ENCODE measurements around the gene TEAD4.
A peak's percentile ranks its signal among the peaks of the same experiment; 100 is the strongest.

The TEAD4 gene

DNA sequence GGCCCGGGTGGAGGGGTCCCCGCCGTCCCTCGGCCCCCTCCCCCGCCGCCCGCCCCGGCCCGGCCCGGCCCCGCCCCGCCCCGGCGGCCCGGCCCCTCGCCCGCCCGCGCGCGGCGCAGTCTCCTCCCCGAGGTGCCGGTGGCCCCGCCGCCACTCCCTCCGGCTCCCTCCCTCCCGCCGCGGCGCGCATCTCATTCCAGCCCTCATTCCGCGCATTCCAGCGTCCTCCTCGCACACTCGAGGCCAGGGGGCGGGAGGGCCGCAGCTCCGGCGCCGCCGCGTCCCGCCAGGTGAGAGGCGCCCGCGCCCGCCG, at the start of gene TEAD4:
Gene TEAD4, plus strand, starts transcription at position 206 of the 313 bp plus-strand sequence.
- DNase-seq, result peak in 2 of 3 donors; percentile 19 to 62

DNA sequence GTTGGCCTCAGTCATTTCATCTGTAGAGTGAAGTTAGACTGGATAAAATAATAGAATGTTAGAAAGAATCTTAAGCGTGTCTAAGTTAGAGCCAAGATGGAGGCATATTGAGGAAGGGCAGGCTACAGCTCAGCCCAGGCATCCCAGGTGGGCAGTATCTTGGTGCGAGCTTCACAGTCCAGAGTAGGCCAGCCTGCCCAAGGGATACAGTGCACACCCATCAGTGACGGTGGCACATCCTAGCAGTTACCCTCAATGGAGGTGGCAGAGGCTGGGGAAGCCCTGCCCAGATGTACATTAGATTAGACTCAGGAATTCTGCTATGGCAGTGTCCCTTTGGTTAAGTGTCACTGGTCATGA, 47.0 kb upstream of the TEAD4 start:
- no peak for DNase-seq

DNA sequence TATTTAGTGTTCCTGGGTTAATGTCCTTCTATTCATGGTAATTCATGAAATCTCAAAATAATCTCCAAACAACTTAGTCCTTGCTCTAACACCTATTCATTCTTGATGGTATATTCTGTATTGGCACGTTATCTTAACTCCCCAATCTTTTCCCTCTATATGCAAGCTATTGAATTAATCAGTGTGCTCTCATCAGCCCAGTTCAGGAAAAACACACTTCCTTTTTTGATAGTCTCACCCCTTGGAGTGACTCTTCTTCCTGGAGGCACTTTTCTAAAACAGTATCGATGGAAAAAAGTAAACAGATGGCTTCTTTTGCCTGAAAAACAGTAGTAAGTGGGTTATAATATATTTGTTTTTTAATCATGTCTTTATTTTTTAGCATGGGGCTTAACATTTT, 39.9 kb upstream of the TEAD4 start:
- DNase-seq, result peak in 1 of 3 donors; percentile 4

DNA sequence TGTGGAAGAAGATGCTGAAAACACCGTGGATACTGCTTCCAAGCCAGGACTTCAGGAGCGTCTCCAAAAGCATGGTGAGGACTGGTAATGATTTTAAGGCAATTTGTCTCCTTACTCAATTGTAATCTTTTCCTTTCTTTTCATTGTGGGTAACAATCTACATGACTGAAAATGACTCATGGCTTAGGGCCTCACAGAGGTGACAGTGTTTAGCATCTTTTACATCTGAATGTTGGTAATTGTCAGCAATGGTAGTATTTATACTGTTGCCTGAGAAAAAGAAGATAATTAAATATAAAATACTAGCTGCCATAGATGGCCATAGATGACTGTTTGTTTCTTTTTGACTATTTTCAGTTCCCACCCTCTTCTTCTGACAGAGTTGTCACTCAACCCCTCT, 36.9 kb upstream of the TEAD4 start:
- DNase-seq, result no peak

DNA sequence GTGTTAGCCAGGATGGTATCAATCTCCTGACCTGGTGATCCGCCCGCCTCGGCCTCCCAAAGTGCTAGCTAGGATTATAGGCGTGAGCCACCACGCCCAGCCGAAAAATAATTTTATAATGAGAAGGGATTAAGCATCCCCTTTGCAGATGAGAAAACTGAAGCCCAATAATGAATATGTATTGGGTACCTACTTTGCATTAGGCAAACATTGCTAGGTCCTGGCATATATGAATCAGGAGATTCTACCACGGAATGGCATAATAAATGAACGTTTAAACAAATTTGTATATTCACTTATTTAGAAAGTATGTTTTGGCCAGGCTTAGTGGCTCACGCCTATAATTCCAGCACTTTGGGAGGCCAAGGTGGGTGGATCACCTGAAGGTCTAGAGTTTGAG, 36.1 kb upstream of the TEAD4 start:
- DNase-seq, result no peak

DNA sequence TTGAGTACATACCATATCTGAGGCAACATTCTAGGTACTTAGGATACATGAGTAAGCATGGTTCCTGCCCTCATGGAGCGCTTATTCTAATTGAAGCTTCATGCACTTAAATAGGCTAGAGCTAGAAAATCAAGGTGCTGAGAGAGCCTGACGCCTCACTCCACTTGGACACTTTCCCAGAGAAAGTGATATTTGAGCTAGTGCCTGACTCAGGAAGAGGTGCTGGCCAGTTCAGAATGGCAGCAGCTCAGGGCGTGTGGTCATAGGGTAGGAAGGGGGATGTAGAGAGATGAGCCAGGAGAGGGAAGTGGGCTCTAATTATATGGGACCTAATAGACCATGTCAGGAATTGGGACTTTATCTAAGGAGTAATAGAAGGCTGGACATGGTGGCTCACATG, 35.2 kb upstream of the TEAD4 start:
- no peak for DNase-seq

DNA sequence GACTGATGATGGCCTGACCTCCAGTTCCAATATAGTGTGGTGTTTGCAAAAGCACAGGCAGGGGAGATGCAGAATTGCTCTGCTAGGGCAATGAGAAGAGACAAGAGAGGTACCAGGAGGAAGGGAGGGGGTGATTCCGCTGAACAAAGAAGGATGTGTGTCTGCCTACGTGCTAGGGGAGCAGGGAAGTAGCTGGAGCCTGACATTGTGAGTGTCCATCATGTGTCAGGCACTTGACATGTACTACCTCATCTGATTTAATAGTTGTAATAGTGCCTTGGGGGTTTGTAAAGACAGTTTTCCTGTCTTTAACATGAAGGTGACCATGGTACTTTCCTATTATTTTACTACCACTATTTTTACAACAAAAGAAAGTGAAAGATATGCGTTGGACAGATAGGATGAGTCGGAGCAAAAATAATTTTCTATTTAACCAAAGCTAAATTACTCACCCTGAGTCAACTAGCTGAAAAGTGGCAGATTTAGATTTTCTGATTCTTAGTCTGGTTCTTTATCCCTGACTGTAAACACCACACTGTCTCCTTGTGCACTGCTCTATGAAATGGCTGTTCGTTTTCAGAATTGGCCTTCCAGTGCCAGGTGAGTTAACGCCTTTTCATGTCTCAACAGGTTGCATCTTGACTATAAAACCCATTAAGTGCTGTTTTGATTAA, 33.7 kb upstream of the TEAD4 start:
- DNase-seq, result peak in 2 of 3 donors; percentile 1 to 18

DNA sequence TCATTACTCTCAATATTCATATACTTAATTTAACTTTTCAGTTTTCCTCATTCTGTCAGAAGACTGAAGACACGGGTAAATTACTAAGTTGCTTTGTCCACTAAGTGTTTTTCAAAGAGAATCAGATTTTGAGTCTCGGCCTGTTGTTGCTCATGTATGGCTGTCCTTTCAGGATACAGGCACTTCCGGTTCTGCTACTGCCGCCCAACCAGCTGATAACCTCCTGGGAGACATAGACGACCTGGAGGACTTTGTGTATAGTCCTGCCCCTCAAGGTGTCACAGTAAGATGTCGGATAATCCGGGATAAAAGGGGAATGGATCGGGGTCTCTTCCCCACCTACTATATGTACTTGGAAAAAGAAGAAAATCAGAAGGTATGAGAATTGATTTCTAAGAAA, 28.3 kb upstream of the TEAD4 start:
- no peak for DNase-seq

DNA sequence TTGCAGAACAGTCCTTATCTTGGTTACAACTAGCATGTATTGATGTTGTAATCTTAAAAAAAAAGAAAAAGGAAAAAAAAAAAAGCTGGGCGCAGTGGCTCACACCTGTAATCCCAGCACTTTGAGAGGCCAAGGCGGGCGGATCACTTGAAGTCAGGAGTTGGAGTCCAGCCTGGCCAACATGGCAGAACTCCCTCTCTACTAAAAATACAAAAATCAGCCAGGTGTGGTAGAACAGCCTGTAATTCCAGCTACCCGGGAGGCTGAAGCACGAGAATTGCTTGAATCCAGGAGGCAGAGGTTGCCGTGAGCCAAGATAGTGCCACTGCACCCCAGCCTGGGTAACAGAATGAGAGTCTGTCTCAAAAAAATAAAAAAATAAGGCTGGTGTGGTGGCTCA, 25.6 kb upstream of the TEAD4 start:
- DNase-seq, result no peak

DNA sequence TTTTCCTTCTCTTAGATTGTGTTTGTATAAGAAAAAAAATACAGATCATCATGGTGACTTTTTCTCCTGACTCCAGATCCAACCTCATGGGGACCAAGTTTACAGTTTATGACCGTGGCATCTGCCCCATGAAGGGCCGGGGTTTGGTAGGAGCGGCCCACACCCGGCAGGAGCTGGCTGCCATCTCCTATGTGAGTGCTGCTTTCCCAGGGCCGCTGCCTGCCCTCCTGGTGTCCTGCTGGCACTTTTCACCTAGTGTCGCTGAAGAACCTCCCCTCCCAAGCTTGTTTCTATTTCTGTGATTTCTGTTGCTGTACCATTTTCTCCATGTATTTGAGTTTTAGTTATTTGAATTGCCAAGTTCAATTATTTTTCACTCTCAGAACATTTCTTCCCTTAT, 24.8 kb upstream of the TEAD4 start:
- no peak for DNase-seq

DNA sequence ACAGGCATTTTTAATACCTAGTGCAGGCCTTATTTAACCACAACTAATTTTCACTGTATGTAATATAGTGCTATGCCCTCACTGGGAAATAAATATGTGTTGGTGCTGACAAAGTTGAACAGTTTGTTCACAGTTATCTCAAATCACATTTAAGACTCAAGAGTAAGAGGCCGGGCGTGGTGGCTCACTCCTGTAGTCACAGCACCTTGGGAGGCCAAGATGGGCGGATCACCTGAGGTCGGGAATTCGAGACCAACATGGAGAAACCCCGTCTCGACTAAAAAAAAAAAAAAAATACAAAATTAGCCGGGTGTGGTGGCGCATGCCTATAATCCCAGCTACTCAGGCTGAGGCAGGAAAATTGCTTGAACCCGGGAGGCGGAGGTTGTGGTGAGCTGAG, 22.9 kb upstream of the TEAD4 start:
- no peak for DNase-seq

DNA sequence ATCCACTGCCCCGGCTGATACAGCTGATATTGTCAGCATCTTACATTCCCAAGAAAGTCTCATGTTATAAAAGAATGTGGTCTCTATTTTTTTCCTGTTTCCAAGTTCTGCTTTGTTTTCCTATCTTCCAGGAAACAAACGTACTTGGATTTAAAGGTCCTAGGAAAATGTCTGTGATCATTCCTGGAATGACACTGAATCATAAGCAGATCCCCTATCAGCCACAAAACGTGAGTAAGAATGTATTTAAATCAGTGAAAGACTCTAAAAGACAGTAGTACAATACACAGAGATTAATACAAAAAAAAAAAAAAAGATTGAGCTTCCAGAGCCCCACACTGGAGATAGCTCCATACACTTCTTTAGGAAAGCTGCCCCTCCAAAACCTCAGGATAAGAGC, 21.7 kb upstream of the TEAD4 start:
- DNase-seq, result no peak

DNA sequence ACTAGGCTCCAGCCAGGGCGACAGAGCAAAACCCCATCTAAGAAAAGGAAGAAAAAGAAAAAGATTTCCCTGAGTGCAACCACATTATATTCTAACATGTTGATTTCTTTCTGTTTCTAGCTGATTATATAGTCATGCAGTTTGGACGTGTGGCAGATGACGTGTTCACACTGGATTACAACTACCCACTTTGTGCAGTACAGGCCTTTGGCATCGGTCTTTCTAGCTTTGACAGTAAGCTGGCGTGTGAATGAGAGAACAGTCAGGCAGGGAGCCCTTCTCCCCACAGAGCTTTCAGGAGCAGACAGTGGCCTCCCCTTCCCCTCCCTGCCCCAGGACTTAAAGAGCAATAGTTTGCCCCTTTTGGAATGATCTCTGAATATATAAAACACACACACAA, 20.0 kb upstream of the TEAD4 start:
- no peak for DNase-seq

DNA sequence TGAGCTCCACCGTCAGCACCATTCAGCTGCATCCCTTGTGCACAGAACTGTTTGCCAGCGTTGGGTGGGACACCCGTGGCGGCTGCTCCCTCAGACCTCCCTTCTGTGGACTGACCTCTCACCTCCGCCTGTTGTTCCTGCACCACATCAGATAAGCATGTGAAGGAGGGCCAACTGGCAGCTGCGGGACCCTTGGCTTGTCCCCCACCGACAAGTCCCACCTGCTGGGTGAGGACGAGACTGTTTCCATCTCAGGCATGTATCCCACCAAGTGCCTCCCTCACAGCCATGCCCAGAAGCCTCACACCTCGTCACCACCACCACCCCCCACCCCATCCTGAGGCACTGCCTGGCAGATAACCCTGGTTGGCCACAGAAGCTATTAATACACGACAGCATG, 18.6 kb upstream of the TEAD4 start:
- no peak for DNase-seq

DNA sequence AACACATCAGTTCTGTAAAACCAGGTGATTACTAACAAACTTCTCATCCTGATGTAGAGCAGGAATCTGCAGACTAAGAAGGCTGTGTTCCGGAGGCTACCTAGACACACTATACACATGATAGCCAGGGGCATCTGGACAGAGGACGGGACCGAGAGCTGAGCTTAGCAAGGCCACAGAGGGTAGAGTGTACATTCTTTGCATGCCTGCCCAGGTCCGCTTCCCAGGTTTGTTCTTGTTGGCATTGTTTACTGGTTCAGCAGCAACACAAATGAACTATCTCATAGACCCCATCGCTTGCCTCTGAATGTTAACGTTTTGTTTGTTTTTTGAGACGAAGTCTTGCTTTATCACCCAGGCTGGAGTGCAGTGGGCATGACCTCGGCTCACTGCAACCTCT, 17.7 kb upstream of the TEAD4 start:
- DNase-seq, result no peak

DNA sequence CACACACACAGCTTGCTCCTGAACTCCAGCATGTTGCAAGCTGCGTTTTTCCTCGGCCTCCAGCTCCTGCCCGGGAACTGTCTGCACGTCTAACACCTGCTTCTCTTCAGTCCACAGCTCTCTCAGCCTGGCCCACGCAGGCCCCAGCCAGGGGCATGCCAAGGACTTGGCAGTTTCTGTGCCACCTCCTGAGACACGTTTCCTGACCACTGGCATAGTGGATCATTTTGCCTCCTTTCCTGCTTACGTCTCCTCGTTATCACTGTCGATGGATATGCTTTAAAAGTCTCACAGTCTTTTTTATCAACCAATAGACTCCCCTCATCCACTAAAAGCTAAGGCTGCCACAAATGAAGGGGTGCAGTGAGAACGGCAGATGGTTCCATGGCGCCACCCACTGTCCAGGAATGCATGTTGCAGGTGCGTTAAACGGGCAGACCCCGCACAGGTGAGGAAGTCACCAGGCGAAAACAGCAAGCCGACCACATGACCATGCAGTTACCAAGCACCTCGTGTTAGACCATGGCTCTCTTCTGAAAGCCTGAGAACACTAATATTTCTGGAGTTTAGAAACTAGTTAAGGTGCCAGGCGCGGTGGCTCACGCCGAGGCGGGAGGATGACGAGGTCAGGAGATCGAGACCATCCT, 14.7 kb upstream of the TEAD4 start:
- DNase-seq, result peak; percentile 19 to 36 (median 25)

DNA sequence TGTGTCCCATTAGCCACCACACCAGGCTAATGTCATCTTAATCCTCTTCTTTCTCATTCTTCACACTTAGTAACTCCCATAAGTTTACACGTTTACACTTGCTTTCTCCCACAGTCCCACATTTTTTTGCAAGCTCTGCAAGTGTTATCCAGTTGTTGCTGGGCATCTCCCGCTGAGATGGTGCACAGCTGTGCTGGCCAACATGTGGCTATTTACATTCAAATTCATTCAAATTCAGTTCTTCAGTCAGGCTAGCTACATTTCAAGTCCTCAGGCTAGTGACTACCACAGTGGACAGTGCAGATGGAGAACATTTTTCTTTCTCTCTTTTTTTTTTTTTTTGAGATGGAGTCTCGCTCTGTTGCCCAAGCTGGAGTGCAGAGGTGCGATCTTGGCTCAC, 9.8 kb upstream of the TEAD4 start:
- DNase-seq, result no peak

DNA sequence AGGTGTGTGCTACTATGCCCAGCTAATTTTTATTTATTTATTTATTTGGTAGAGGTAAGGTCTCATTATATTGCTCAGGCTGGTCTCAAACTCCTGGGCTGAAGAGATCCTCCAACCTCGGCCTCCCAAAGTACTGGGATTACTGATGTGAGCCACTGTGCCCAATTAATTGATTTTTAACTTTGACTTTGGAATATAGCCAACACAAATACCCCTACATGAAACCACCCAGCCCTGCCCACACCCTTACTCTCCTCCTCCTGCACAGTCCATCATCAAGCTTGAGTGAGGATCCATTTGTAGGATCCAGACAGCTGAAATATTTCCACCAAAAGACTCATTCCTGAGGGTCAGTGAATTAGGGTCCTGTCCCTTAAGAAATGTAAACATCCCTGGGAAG, 3.3 kb upstream of the TEAD4 start:
- no peak for DNase-seq

DNA sequence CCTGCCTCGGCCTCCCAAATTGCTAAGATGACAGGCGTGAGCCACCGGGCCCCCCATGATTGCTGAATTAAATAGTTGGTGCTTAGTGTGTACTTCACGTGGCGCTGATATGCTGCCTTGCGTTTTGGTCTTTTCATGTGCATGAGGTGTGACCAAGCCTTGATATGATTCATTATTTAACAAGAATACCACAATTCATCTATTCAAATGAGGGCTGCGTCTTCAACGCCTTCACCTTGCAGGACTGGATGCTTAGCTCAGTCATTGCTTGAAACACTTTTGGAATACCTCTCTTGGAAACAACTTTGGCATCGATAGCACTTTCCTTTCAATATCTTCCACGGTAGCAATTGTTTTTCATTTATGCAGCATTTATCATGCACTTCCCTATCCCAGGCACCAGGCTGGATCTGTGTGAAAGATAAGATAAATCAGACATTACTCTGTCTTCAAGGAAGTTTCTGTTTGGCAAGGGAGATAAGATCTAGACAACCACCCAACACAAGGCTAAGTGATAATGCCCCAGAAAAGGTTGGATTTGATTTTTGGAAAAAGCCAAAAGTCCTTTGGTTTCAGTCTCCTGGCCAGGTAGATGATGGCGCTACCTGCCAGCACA, 1.3 kb upstream of the TEAD4 start:
- no peak for DNase-seq

DNA sequence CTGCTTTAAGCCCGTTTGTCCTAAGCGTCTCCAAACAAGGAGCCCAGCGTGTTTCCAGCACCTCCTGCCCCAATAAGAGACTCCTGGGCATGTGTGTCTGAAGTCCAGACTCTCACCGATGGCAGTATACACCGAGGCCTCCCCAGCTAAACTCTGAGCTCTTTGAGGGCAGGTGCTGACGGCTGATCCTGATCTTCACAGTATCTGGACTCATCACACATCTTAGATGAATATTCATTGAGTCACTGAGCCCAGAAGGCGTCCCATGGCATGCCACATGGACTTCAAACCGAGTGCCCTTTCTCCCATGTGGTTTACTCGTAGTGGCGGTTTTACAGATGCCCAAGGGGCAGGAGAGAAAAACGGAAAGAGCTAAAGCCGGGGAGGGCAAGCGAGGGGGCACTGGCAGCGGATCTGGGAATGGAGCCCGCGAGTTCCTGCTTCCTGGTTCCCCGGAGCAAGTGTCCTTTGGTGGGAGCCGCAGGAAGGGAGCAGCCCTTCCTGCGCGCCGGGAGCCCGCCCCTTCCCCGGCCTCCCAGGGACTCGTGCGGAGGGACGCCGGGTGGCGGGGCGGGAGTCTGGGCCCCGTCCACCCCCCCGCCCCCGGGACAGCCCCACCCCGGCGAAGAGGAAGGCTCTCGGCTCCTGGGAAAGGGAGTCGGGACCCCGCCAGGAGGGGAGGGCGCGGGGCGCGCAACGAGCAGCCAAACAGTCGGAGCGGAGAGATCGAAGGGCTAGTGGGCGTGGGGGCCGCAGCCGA, 585 bp upstream of the TEAD4 start:
- peak in 1 of 3 donors; percentile 10 for DNase-seq

DNA sequence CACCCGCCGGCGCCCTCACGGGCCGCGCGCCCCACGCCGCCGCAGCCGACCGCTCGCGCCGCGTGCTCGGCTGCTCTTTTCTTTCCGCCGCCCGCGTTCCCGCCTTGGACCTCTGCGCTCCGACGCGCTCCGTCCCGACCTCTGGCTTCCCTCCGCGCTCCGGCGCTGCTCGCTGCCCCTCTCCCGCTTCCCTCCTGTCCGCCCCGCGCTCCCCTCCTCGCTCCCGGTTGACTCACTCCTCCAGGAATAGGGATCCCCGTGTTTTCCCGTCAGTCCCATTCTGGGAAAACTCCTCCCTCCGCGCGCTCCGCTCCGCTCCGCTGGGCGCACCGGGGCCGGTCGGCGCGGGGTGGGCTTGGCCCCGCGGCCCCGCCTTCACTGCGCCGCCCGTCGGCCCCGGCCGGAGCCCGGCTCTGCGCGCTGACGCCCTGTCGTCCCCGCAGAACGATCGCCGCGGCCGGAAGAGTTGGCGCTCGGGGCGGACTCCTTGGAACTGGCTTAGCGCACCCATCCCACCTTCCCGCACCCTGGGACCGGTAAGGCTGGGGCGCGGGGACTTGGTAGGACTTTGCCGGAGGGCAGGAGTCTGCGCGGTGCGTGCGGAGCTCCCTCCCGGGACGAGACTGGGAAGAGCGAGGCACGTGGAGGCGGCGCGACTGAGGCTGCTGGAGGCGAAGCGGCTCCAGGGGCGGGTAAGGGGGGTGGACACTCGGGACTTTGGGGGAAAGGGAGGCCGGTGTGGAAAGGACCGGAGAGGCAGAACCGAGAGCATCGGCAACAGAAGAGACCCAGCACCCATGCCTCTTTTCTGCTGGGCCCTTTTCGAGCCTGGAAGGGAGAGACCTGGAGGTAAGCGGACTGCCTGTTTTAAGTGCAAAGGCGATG, 550 bp downstream of the TEAD4 start:
- DNase-seq, result peak in 2 of 3 donors; percentile 9 to 44

DNA sequence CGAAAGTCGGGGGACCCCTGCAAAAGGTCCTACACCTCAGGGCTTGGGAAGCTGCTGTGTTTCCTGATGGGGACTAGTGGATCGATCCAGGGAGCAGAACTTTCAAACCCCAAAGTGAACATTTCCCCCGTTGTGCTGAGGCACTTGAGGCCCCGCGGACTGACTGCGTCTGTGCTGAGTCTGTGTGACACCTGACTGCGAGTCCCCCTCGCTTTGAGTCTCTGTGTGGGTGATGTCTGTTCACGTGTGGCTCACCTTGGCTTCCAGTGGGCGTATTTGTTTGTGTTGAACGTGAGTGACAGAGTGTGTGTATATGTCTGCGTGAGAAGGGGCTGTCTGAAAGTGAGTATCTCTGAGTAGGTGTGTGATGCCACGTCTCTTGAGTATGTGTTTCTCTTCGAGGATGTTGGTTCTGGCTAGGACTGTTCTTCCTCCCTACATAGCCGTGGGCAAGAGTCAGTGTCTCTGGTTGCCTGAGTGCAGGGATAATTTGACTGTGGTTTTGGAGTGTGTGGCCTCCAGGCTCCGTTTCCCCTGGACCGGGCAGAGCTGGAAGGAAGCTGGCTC, 1.3 kb downstream of the TEAD4 start:
- no peak for DNase-seq

Data from suppressor macrophage treated with lipopolysaccharide for 1 hour (primary cell).